GM12872 (cell line): ENCODE data around the gene RNF138.

Experiments used
- TF ChIP-seq, protein P1 (sequence below): IDR thresholded peaks from 3 replicates; pipeline ENCODE4 v1.5.1; 2011; ENCODE audit warnings: low read depth, mild to moderate bottlenecking, low read length, moderate library complexity; ENCODE audit not compliant: insufficient read depth

RNF138 gene

DNA sequence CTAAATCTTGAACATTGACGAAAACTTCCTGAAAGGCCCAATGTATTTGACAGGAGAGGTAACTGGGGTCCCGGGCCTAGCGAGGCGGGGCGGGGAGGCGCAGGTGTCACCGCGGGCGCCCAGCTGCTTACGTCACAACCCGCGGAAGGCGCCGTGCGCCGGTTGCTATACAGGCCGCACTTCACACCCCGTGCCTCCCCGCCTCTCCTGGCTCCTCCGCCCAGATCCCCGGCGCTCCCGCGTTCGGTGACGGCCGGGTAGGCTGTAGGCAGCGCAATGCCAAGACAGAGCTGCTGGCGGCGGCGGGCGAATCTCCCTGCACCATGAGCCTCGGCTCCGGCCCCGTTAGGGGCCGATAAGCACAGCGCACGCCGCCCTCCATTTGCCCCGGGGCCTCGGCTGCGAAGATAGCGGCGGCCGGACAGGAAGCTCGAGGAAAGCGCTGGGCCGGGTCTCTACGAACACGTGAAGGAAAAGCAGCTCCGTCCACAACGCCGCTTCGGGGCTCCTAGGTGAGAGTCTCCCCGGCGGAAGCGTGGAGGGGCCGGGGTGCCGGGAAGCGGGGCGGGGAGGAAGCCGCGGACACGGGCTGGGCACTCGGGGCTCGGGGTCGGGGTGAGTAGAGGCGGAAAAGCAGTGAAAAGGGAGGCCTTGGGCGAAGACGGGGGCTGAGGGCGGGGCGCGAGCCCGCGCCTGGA lies at the start of gene RNF138:
TSS of gene RNF138 (plus strand) at position 151 of the 698 bp plus-strand sequence. CDS start 903 bp downstream, outside the sequence.
- TF ChIP-seq, protein P1, sequence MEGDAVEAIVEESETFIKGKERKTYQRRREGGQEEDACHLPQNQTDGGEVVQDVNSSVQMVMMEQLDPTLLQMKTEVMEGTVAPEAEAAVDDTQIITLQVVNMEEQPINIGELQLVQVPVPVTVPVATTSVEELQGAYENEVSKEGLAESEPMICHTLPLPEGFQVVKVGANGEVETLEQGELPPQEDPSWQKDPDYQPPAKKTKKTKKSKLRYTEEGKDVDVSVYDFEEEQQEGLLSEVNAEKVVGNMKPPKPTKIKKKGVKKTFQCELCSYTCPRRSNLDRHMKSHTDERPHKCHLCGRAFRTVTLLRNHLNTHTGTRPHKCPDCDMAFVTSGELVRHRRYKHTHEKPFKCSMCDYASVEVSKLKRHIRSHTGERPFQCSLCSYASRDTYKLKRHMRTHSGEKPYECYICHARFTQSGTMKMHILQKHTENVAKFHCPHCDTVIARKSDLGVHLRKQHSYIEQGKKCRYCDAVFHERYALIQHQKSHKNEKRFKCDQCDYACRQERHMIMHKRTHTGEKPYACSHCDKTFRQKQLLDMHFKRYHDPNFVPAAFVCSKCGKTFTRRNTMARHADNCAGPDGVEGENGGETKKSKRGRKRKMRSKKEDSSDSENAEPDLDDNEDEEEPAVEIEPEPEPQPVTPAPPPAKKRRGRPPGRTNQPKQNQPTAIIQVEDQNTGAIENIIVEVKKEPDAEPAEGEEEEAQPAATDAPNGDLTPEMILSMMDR, result no peak

- TF ChIP-seq, protein P1, result no peak
Measured at GRCh38 chr18:32042337-32042736, 49.3 kb upstream of the RNF138 start.

GRCh38 chr18:32048507-32049091 lies 43.1 kb upstream of the RNF138 start:
- TF ChIP-seq, protein P1, result no peak

DNA sequence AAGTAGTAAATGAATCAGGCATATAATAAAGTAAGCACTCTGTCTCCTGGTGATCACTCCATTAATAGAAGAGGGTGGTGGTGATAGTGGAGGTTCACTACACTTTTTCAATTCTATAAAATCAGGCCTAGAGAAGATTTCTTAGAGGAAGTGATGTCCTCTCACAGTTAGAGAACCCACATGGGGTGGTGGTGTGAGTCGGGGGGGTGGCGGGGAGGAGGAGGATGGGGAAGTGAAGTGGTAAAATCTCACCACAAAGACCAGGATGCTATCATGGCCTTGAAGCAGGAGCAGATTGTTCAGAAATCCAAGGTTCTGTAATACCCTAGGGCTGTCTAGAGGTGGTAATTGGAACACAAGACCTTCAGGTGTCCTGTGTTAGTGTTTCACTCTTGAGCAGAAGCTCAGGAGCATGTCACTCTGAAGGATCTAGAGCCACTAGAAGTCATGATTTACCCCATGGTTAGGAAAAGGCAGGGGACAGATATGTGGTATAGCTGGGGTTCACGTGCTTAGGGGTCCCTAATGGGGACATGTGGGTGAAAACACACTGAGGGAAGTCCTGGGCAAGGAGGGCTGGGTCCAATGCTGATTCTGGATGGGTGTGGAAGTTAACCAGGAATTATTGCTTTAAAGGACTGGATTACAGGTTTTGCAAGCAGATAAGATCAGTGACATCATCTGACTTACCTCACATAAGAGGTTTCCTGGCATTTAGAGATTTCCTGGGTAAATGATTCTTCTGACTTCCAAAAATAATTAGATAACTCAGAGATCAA lies 42.1 kb upstream of the RNF138 start:
- TF ChIP-seq, protein P1, result no peak

- TF ChIP-seq, protein P1, result no peak
Measured at GRCh38 chr18:32056613-32057358, 34.9 kb upstream of the RNF138 start.

DNA sequence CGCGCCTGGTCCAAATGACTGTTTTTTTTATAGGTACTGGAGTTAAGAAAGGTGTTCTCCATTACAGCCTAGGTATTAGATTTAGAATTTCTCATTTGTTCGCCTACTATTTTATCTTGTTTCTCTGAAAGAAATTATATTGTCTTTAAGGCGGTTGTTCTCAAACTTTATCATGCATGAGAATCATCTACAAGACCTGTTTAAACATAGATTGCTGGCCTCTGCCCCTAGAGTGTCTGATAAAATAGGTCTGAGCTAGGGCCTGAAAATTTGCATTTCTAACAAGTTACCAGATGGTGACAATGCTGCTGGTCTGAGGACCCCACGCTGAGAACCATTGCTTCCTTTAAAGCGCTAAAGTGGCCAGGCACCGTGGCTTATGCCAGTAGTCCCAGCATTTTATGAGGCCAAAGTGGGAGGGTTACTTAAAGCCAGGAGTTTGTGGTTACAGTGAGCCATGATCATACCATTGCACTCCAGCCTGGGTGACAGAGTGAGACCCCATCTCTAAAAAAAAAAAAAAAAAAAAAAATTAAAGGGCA lies 34.0 kb upstream of the RNF138 start:
- TF ChIP-seq, protein P1, result no peak

- TF ChIP-seq, protein P1, result no peak
Measured at GRCh38 chr18:32060026-32060425, 31.6 kb upstream of the RNF138 start.
